GM21390 (cell line): Measurements from ENCODE around the gene SLC13A4.
"Not testable (repeated sequence)": the region's sequence is repeated elsewhere in the genome, so short reads cannot be mapped to it uniquely, and the experiment has no call there.

Experiments
- ATAC-seq: cut with Tn5 transposase; IDR thresholded peaks from one replicate; pipeline ENCODE4 v1.9.1; 2021; ENCODE audit not compliant: unreplicated experiment

SLC13A4 gene

DNA sequence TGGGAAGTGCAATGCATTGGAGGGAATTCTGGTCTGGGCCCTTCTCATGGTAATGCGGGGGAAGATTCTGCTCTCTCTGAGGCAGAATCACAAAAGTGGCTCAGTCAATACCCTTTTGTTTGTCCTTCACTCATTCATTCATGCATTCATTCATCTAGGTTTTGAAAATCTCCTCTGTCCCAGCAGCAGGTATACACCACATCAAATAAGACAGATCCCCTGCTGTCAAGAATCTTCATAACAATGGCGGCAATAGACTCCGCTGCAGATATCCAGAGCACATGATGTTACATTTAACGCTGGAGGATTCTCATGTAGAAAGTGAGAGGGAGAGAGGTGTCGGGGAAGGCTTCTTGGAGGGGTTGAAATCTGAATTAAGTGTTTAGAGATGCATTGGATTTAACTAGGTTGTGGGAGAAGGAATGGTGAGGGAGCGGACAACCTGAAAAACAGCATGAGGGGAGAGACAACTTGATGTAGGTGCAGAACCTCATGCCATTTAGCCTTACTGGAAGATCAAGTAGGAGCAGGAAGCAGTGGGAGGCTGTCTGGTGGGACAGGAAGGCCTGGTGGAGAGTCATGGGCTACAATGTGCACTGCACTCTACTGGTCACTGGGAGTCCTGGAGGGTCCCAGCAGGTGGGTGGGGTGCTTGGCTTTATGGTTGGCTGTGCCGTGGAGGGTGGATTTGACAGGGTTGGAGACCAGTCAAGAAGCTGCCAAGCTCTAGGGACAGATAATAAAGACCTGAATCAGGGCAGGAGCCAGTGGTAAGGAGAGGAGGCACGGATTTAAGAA, 25.8 kb upstream of the SLC13A4 start:
- ATAC-seq, result no peak

DNA sequence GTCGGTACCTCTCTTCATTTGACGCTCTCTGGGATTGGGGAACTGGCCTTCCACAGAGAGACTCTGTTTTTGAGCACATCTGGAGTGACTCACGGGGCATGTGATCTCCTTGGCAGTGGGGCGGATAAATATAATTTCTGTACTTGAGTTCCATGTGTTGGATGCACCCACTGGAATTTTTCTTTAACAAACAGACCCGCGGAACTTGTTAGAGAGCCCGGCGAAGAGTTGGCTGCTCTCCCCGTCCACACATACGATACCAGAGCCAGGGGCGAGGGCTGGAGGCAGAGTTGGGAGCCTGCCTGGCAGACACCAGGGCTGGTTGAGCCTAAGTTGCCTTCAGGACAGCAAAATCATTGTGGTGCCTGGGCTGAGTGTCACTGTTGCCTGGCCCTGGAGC, 20.8 kb upstream of the SLC13A4 start, which contains the start of gene FAM180A:
FAM180A (minus strand) TSS at position 44 of the 400 bp plus-strand sequence. CDS start 233 bp downstream, outside the sequence.
- no peak for ATAC-seq

DNA sequence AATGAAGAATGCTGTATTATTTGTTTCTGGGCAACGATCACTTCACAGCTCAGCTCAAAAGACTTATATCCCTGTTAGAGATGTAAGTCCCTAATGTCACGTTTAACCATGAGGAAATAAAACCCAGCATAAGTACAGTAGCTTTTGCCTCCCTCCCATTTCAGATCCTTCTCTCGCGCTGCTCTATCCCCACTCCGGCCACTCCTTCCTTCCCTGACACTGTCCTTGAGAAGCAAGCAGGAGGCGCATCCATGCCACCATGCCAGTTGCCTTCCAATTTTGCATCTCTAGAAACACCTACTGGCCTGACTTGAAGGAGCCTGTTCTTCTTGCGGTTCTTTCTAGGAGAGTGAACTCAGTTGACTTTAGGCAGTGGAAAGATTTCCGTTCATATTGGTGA, 19.4 kb upstream of the SLC13A4 start:
- ATAC-seq, result no peak

DNA sequence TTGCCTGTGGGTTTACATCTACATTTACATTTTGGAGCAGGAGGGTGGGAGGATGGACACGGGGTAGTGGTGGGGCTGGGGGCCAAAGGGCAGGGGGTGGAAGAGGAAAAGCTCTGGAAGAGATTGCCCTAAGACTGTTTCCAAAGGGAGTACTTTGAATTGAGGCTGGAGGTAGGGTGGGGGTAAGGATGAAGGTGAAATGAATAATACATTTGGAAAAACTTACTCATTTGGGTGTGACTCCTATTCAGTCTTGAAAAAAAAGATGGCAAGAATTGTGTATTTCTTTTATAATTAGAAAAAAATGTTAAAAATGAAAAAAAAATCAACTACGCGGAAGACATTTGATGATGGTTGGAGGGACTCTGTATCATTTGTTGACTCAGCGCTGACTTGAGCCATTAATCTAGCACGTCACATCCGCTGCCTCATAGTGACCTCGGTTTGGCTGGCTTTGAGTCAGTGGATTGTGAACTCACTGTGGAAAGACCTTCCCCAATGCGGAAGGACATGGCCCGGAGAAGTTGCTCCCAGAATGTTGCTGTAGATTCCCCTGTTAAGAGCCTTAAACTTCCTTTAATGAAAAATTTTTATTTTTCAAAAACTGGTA, 17.8 kb upstream of the SLC13A4 start:
- ATAC-seq, result no peak

DNA sequence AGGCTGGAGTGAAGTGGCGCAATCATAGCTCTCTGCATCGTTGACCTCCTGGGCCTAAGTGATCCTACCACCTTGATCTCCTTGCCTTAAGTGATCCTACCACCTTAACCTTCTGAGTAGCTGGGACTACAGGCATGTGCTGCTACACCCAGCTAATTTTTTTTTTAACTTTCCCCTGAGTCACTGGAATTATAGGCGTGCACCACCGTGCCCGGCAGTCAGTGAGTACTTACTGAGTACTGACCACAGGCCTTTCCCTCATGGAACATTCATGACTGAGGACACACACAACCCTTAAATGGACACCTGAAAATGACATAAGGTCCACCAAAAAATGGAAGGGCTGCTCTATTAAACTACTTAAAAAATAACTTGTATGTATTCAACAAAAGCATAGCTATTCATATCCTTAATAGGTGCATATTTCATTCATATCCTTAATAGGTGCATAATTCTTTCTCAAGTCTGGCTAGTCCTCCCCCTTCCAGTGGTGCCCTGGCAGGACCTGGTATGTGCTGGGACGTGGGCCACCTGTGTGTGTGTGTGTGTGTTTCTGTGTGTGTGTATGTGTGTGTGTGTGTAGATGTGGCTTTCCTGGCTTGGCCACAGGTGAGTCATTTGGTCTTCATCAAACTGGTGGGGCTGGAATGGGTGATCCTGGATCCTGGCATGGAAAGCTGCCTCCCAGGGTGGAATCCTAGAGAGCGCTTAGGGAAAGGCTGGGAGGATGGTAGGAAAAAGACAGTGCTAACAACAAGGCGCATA, 17.1 kb upstream of the SLC13A4 start:
- ATAC-seq, result no peak

DNA sequence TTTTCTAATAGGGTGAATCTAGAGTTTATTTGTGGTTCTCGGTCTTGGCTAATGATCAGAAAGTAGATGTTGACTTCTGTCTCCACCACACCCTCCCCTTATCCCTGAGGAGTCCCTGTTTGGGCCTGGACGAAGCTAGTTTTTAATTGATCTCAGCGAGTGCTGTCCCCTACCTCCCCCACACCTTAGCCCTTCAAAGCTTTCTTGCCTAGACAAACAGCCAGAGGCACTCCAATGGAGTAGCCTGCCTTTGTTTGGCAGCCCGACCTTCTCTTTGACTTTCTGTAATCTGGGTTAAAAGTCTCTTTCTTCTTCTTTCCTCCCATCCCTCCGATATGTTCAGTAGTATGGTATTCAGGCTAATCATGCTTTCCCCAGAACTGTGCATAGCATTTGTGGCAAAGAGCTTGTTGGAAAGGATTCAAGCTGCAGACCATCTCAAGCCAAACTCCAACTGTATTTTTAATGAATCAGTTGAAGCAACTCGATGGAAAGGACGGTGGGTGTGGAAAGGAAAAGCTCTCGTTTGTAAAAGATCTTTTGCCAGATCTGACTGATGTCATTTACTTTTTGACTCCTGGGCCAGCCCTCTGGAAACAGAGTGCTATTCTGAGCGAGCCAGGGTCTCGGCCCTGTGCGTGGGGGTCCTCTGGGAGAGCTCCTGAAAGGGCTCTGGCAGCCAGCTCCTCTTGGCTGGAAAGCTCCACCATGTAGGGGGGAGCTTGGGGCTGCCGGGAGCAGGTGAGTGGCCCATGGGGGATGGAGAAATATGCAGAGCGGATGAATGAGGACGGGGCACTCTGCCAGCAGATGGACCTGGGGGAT, 16.1 kb upstream of the SLC13A4 start:
- ATAC-seq, result no peak

DNA sequence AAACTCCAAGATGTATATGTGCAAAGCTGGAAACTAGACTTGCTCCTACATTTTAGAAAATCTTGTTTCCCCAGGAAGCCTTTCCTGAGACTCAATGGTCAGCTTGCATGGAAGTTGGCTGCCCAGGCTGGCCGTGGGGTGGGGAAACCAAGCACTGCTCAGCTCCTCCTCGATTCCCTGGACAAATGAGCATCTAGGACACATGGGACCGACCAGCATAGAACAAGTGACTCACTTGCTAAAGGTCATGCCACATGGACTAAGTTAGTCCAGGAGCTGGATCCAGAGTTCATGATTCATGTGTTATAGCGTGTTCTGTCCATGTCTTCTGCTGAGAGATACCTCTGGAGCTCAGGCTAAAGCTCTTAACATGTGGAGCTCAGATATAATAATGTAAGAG, 14.4 kb upstream of the SLC13A4 start:
- ATAC-seq, result no peak

DNA sequence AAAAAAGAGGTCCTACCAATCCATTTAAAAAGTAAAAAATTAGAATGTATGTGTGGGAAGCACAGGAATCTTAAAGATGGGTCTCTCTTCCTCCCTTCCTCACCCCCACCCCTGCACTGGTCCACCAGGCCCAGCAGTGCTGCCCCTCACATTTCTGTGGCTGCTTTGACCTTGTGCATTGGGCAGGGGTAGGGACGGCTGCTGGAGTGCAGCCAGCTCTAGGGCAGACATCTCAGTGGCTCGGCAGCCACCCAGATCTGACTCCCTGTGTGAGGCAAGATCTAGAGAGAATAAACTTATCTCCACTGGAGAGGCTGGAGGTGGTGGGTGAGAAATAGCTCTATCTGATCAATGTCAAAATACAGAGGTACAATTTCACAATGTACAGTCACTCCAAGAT, 13.9 kb upstream of the SLC13A4 start:
- no peak for ATAC-seq

DNA sequence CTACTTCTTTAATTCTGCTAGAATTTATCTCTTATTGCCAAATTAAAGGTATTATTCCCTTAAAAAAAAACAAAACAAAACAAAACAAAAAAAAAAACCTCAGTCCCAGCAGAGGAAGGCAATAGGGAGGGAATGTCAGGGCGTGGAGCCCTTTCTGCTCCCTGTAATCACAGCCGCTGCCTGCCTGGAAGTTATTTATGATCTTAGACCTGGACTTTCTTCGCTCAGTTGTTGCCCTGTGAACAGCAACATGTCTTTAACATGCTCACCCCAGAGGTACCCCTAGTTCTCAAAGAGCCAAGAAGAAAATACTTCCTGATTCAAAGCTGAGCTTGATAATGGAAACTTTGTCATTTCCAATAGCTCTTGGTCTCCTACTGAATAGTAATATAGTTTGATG, 12.9 kb upstream of the SLC13A4 start:
- ATAC-seq, result no peak

DNA sequence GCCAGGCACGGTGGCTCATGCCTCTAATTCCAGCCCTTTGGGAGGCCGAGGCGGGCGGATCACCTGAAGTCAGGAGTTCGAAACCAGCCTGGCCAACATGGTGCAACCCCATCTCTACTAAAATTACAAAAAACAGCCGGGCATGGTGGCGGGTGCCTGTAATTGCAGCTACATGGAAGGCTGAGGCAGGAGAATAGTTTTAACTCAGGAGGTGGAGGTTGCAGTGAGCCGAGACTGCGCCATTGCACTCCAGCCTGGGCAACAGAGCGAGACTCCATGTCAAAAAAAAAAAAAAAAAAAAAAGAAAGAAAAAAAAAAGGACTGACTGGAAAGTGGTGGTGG, 9.3 kb upstream of the SLC13A4 start:
- ATAC-seq, result not testable (repeated sequence)

DNA sequence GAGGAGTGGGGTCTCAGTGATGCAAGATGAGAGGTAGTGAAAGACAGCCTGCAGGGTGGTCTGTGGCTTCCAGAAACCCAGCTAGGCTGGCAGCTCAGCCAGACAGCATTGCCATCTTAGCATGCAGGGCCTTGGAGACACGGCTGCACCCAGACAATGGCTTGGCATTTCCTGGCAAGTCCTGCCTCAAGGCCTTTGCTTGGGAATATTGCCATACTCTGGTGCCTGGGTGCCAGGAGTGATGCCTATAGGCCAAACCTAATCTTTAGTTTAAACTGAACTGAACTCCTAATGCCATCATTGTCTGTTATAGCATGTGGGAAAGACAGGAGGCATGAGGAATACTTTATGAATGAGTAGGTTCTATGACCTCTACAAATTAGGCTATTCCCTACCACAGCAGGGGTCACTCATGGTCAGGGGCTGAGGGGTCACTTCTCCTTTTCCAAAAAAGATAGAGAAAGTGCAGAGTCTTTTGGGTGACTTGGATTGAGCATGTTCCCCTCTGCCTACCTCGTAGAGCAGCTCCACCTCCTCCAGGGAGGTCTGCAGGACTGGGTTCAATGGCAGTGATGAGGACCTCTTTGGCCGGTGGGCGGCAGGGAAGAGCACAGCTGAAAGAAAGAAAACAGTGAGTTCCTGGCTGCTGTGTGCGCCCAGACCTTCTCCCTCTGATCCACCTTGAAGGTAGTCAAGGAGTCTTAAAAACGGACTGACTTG, 8.8 kb upstream of the SLC13A4 start:
- no peak for ATAC-seq

DNA sequence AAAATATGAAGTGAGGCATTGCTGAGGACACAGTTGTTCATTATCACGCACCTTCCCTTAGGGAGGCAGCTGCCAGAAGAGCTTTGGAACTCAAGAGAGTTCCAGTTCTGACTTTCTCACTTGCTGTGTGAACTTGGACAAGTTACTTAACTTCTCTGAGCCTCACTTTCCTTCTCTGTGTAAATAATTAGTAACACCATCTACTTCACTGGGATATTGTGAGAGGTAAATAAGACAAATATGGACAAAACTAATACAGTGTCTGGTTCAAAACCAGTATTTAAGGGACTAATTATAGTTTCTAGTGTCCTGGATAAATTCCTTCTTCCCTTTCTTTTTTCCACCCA, 6.3 kb upstream of the SLC13A4 start:
- no peak for ATAC-seq

DNA sequence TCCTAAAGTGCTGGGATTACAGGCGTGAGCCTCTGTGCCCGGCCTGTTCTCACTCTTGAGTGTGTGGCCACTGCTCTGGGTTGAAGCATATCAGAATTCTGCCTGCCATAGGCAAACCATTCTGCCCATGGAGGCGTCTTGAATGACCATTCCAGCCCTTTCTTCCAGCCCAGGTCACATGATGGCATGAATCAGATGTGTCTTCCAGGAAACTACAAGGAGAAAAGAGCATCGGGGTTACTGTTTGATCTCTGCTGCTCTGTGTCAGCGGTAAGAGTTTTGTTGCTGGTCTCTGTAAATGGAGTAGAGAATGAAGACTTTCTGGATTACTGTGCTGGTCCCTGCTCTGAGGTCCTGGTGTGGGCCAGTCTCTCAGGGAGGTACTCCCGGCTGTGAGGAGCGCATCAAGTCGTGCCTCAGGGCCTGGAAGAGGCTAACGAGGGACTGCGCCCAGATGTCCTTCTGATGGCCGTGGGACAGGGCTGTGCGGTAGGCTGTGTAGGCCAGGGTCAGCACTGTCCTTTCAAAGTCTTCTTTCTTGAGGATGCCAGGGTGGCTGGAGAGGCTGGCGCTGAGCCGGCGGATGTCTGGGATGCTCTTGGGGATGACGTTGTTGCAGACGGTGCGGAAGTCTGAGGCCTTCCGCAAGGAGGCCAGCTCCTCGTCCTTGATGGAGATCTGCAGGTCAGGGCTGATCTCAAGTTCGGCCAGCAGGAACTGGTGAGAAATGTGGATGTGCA, 5.8 kb upstream of the SLC13A4 start:
- ATAC-seq, result no peak

DNA sequence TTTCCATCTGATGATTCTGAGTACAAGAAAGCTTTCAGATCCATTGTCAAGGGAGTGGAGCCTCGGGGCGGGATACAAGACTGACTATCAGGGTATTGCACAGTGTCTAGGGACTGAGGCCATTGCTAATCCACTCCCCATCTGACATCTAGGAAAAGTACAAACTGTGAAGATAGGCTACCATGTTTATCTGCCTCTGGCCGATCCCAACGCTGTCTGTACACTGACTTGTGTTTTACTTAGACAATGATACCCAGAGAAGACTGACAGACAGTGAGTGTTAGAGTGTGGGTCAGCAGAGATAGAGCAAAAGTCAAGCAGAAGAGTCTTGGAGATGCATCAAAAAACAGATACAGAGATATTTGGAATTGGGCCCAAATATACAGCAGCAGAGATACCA, 3.1 kb upstream of the SLC13A4 start:
- no peak for ATAC-seq

DNA sequence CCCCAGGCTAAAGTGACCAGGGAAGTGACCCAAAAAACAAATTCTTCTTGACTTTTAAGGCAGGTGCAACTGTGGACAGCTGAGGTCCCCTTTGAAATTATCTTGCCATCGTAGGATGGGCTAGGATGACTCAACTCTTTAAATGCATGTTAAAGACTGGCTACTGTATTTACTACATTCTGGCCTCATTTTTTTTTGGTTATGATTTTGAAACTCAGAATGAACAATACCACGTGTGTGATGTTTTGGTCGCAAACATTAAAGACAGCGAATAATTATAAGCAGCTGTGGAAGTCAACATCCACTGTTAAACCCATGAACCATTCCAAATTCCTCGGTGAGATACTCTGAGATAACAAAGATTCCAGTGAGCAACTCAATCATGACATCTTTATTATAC, 1.2 kb upstream of the SLC13A4 start:
- ATAC-seq, result no peak

DNA sequence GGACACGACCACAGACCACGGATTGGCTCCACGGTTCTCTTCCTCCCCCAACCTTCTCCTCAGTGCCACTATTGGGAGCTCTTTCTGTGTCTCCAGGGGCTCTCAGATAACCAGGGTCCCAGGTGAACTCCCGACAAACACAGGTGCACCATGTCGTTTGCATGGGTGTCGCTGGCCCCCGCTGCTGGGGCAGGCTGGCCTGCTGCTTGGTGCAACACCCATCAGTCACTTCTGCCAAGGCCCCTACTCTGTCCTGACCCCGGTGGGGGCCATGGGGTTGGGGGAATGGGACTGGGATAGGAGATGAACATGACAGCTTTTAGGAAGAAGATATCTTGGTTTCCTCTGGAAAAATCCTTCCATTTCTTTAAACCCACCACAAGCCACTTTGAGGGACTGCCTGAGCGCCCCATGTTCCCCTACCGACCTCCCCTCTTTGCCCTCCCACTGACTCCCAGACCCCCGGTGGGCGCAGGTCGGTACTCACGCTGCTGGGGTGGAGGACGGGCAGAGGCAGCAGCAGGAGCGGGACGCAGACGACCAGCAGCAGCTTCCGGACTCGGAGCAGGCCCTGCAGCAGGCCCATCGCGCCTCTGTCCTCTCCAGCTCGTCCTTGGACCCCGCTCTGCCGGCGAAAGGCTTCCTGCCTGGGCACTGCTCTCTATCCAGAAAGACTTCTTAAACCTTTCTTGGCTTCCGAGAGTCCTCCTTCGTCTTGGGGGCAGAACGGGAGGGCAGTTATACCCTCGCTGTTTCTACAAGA, 894 bp downstream of the SLC13A4 start:
- ATAC-seq, result no peak

DNA sequence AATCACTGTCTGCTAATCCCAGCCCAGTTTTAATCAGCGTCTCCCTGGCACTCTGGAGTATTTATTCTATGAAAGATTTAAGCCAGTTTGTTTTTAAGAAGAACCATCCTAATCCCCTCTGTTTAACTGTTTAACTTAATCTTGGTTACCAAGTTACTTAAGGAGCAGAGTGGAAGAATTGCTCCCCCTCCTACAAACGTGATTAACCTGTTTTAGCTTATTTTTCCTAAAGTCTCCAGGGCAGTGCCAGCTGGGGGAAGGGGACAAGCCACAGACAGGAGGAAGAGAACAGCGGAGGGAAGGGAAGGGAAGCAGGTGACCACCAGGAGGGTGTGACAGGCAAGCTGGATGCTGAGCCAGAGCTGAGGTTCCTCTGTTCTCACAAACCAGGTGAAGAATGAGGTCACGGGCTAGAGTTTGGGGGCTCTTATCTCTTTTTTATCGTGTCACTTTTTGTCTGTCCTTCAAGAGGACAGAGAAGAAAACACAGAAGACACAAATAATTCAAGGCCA, 1.7 kb downstream of the SLC13A4 start:
- ATAC-seq, result no peak

DNA sequence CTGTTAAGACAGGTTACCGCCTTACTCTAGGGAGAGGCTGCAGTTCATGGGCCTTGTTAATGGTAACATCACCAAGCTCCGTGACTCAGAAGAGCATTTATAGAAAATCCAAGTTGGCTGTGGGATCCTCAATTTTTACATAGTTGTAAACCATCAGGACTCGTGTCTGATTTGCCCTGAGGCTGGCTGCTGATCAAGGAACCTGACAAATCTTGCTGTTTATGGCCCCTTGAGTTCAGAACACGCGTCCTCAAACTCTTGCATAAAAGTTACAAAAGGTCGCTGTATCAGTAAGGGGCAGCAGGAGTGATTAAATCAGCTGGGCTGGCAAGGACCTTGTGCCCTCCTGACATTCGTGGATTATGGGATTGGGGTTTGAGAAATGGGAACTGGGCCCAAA, 4.6 kb downstream of the SLC13A4 start:
- ATAC-seq, result no peak

DNA sequence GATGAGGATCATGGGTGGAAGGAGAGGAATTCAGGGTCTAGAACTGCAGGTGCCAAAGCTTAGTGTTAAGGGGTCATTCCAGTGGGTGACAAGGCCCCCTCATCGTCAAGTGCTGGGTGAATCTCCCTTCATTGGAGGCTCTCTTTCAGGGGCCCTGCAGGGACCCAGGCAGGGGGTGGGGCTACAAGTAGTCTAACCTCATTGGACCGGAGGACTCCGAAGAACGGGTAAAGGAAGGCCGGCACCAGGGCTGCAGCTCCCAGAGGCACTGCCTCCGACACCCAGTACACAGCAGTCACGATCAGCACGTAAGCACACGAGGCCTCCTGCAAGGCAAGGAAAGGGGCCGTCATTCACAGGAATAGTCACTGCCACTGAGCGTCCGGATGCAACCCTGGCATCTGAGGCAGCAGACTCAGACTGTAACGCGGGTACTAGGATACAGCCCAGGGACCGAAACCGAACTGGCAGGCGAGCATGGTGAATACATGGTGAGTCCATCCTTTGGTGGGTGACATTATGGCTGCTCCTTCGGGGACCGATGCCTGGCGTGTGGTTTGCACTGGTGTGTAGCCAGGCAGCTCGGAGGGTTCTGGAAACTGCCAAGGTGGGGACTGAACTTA, 6.7 kb downstream of the SLC13A4 start:
- ATAC-seq, result no peak
